GM18505 (cell line): ENCODE measurements around the gene PM20D2.
"Not testable (repeated sequence)": the region's sequence is repeated elsewhere in the genome, so short reads cannot be mapped to it uniquely, and the experiment has no call there.

Experiments
- ATAC-seq: cut with Tn5 transposase; IDR thresholded peaks from one replicate; pipeline ENCODE4 v1.9.1; 2021; ENCODE audit not compliant: unreplicated experiment
- POLR2A ChIP-seq: IDR thresholded peaks from 4 replicates; pipeline ENCODE4 v1.6.1; 2011; ENCODE audit warnings: borderline replicate concordance; ENCODE audit not compliant: insufficient read depth, insufficient read length; ENCODE audit errors: extremely low read depth

PM20D2 gene, protein sequence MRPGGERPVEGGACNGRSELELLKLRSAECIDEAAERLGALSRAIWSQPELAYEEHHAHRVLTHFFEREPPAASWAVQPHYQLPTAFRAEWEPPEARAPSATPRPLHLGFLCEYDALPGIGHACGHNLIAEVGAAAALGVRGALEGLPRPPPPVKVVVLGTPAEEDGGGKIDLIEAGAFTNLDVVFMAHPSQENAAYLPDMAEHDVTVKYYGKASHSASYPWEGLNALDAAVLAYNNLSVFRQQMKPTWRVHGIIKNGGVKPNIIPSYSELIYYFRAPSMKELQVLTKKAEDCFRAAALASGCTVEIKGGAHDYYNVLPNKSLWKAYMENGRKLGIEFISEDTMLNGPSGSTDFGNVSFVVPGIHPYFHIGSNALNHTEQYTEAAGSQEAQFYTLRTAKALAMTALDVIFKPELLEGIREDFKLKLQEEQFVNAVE

GRCh38 chr6:89145956-89146717 is at the start of gene PM20D2:
Gene PM20D2 (plus strand): TSS chr6:89146055. CDS start chr6:89146145, 90 bp downstream.
- peak; percentile 16 for TF ChIP-seq POLR2A
- peak; percentile 68 for ATAC-seq

DNA sequence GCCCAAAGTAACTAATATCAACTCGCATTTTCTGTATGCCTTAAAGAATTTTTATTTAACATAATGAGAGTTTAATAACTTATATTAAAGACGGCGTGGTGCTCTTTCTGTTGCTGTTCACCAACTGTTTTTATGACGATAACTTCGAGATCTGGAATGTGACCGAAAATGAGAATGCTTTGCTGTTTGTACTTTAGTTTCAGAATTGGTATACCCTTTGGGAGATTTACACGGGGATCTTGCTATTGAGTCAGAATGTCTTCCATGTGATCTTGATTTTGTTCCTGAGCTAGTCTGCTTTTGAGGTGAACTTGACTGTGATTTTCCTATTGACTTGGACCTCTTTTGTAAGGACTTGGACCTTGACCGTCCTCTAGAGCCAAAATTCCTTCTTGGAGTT is 47.4 kb upstream of the PM20D2 start:
- no peak for TF ChIP-seq POLR2A
- ATAC-seq = no peak

GRCh38 chr6:89100114-89100513 is 45.7 kb upstream of the PM20D2 start:
- ATAC-seq = no peak
- TF ChIP-seq POLR2A = no peak

DNA sequence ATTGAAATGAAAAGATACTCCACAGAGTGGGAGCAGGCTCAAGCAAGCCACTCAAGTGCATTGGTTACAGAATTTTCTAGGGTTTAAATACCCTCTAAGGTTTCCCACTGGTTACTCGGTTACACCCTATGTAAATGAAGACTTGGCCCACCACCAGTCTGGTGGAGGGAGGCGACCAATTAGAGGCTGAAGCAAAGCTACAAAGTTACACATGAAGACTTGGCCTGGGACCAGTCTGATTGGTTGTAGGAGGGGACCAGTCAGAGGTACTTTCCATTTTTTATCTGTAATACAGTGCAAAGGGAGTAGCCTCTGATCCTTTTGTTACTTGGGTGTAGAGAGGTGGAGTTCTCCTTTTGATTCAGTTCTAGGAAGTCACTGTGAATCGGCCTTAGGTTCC is 35.6 kb upstream of the PM20D2 start:
- no peak for ATAC-seq
- no peak for TF ChIP-seq POLR2A

DNA sequence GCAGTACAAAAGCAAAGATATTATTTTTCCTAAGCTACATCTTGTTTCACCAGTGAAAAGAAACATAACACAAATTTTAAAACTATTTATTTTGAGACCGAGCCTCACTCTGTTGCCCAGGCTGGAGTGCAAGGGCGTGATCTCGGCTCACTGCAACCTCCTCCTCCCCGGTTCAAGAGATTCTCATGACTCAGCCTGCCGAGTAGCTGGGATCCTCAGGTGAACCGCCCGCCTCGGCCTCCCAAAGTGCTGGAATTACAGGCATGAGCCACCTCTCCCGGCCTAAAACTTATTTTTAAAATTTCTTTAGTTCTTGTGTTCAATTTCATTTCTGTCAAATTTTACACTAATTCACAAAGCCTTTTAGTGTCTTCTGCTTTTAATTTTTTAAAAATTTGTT is 33.9 kb upstream of the PM20D2 start:
- TF ChIP-seq POLR2A = no peak
- no peak for ATAC-seq

DNA sequence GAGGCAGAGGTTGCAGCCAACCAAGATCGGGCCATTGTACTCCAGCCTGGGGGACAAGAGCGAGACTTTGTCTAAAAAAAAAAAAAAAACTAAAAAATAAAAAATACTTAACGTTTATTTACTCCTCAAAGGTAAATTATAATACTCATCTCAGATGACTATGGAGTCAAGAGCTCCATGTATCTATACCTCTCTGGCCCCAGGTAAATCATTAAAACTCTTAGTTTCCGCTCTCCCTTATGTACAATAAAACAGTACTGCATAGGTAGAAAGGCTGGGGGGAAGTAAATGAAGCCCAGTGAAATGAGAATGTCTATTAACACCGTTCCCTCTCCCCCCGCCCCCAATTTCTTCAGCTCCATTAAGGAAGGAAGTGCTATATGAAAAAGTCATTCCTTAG is 29.2 kb upstream of the PM20D2 start:
- ATAC-seq = no peak
- no peak for TF ChIP-seq POLR2A

DNA sequence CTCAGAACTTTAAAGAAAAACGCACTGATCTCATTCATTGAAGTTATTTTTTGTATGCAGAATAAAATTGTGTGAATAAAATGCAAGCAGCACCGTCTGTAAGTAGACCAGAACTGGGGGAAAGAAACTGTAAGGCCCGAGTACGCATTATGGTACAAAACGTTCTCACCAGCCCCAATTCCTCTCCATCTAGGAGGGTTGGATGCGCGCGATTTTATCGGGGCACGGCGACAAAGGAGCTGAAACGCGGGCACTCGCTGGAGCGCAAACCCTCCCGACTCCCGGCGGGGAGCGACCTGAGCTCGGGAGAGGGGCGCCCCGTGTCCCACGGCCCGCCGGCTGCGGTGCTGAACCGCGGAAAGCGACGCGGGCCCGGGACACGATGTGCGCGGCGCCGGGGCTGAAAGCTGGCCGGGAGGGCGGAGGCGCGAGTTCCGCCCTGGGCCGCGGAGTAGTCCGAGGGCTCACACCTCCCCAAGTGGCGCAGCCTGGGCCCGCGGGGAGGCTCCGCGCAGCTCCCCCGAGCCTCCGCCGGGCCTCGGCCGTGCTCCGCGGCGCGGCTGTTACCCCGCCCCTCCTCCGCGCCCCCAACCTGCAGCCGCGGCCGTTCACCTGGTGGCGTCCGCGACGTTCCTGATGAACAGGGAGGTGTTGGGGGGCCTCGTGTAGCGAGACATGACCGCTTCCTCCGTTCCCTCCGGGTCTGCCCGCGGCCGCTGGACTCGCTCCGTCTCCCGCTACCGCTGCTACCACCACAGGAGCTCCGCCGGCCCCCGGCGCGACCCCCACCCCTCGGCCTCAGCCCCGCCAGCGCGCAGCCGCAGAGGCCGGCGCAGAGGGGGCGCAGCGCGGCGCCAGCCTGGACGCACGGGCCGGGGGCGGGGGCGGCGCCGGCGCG is 28.4 kb upstream of the PM20D2 start, which contains the start of gene SRSF12:
TSS of gene SRSF12 (minus strand) at position 861 of the 898 bp plus-strand sequence. CDS start at position 677, 184 bp downstream.
- peak; percentile 87 for ATAC-seq
- no peak for TF ChIP-seq POLR2A

- no peak for ATAC-seq
- TF ChIP-seq POLR2A = no peak
Measured at GRCh38 chr6:89118931-89119330, 26.9 kb upstream of the PM20D2 start.

GRCh38 chr6:89120371-89120770 is 25.5 kb upstream of the PM20D2 start:
- no peak for TF ChIP-seq POLR2A
- no peak for ATAC-seq

GRCh38 chr6:89121934-89122333 is 23.9 kb upstream of the PM20D2 start:
- TF ChIP-seq POLR2A = no peak
- no peak for ATAC-seq

GRCh38 chr6:89122625-89123024 is 23.2 kb upstream of the PM20D2 start:
- ATAC-seq = no peak
- no peak for TF ChIP-seq POLR2A

- not testable (repeated sequence) for ATAC-seq
Measured at GRCh38 chr6:89128256-89128671, 17.6 kb upstream of the PM20D2 start.

- ATAC-seq = no peak
- TF ChIP-seq POLR2A = no peak
Measured at GRCh38 chr6:89131599-89131998, 14.3 kb upstream of the PM20D2 start.

DNA sequence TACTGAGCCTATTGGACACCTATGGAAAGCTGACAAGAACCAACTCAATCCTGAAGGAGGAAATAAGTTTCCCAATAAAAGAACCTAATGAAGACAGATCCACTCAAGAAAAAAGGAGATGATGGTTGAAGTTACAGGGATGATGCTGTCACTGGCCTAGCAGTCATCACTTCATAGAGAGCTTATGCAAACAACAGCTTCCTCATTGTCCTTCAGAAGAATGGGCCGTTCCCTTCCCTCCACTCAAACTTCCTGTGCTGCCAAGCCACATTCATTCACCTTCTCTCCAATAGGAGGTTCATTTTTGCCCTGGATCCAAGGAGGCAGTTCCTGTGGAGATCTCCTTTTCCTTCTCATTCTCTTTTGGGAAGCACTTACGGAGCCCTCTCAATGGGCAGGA is 13.8 kb upstream of the PM20D2 start:
- no peak for TF ChIP-seq POLR2A
- ATAC-seq = no peak

- ATAC-seq = no peak
- no peak for TF ChIP-seq POLR2A
Measured at GRCh38 chr6:89133981-89134380, 11.9 kb upstream of the PM20D2 start.
